H1 (cell line): ENCODE results near the gene IDH3A. TPM values are rescaled to one million over a fixed set of nuclear protein-coding genes. Genes with fewer than 3 reads are reported as not detected.

ENCODE experiments used
- CTCF ChIA-PET: fragments of 300-600 bp; sonication (Branson Sonifier 250); formaldehyde crosslinking; loops from one replicate; lab custom pipeline; 2021; ENCODE audit not compliant: partially characterized antibody; lab: Charles Lee
- POLR2A ChIA-PET: fragments of 300-600 bp; sonication (Branson Sonifier 250); formaldehyde crosslinking; loops from one replicate; lab custom pipeline; 2021; ENCODE audit warnings: inconsistent platforms; ENCODE audit not compliant: partially characterized antibody; lab: Charles Lee
- DNase-seq, 2 experiments: peaks; one replicate each; pipeline versions ENCODE4 v3.0.0 to v3.0.0-alpha.2; 2010 to 2022; ENCODE audit warnings: low spot score in 2 of 2, low read depth in 1 of 2, mixed read lengths in 1 of 2
- FAIRE-seq: peaks from 2 replicates; lab custom pipeline; 2011; peaks lifted over from hg19 to GRCh38; lab: Jason Lieb, UNC
- H2AFZ ChIP-seq: 2 replicates; pipeline ENCODE4 v1.8.1; 2012; ENCODE audit warnings: low read length, inconsistent platforms
- H2AK5ac ChIP-seq: 2 replicates; pipeline ENCODE4 v1.6.1; 2013; ENCODE audit warnings: low read depth, low read length
- H2BK120ac ChIP-seq: replicated peaks from 2 replicates; pipeline ENCODE3; 2013; ENCODE audit warnings: low read depth, low read length, inconsistent platforms
- H2BK12ac ChIP-seq: 2 replicates; pipeline ENCODE4 v1.6.1; 2013; ENCODE audit warnings: low read depth, low read length
- H2BK15ac ChIP-seq: 2 replicates; pipeline ENCODE4 v1.6.1; 2013; ENCODE audit warnings: low read length
- H2BK20ac ChIP-seq: 2 replicates; pipeline ENCODE4 v1.6.1; 2013; ENCODE audit warnings: low read length
- H2BK5ac ChIP-seq: 2 replicates; pipeline ENCODE4 v1.6.1; 2013; ENCODE audit warnings: low read depth, low read length
- H3K14ac ChIP-seq: 2 replicates; pipeline ENCODE4 v1.6.1; 2013; ENCODE audit warnings: inconsistent platforms; ENCODE audit not compliant: insufficient read length
- H3K18ac ChIP-seq: 2 replicates; pipeline ENCODE4 v1.6.1; 2013; ENCODE audit warnings: low read length; ENCODE audit errors: extremely low read depth
- H3K23ac ChIP-seq: 2 replicates; pipeline ENCODE4 v1.6.1; 2013; ENCODE audit warnings: inconsistent platforms; ENCODE audit not compliant: insufficient read length
- H3K23me2 ChIP-seq: 2 replicates; pipeline ENCODE4 v1.6.1; 2013; ENCODE audit warnings: low read depth, low read length
- H3K27ac ChIP-seq: 2 replicates; pipeline ENCODE4 v1.6.1; 2011; ENCODE audit warnings: low read depth, low read length, inconsistent platforms
- H3K27me3 ChIP-seq, 4 experiments: replicated peaks in 1 of 4; 1 replicate in 1 of 4; 2 replicates in 3 of 4; pipeline versions ENCODE4 v1.6.1 to v1.8.1; 2011 to 2013; ENCODE audit warnings: low read length in 3 of 4, mild to moderate bottlenecking in 3 of 4, inconsistent platforms in 2 of 4, mixed read lengths in 2 of 4, moderate library complexity in 1 of 4; ENCODE audit not compliant: control insufficient read depth in 3 of 4, insufficient read depth in 3 of 4; ENCODE audit errors: extremely low read depth in 1 of 4
- H3K36me3 ChIP-seq, 4 experiments: 2 replicates each; pipeline versions ENCODE4 v1.6.1 to v1.8.1; 2011 to 2013; ENCODE audit warnings: mild to moderate bottlenecking in 4 of 4, low read length in 3 of 4, moderate library complexity in 2 of 4, control low read depth in 1 of 4, inconsistent platforms in 1 of 4; ENCODE audit not compliant: insufficient read depth in 4 of 4, control insufficient read depth in 2 of 4
- H3K4ac ChIP-seq: replicated peaks from 2 replicates; pipeline ENCODE3; 2013; ENCODE audit warnings: low read length, low read depth, mixed read lengths, inconsistent platforms; ENCODE audit not compliant: insufficient read length
- H3K4me1 ChIP-seq, 4 experiments: replicated peaks in 1 of 4; 1 replicate in 1 of 4; 2 replicates in 3 of 4; pipeline versions ENCODE4 v1.6.1 to v1.8.1; 2011 to 2013; ENCODE audit warnings: low read length in 3 of 4, inconsistent platforms in 2 of 4, mixed read lengths in 1 of 4; ENCODE audit not compliant: insufficient read depth in 4 of 4, control insufficient read depth in 3 of 4
- H3K4me2 ChIP-seq, 2 experiments: 2 replicates each; pipeline versions ENCODE4 v1.6.1 to v1.8.1; 2011 to 2013; ENCODE audit warnings: low read depth in 2 of 2, low read length in 2 of 2, control low read depth in 1 of 2, inconsistent platforms in 1 of 2, mild to moderate bottlenecking in 1 of 2; ENCODE audit not compliant: insufficient read depth in 1 of 2
- H3K4me3 ChIP-seq, 4 experiments: fragments of 200-600, 300-600 bp in 1 of 4; sonication (generic), shearing (Covaris generic), sonication (Bioruptor Twin) in 1 of 4; 2 replicates each; pipeline versions ENCODE4 v1.5.1 to v1.8.1; 2011 to 2016; ENCODE audit warnings: low read length in 4 of 4, low read depth in 3 of 4, control low read depth in 2 of 4, inconsistent platforms in 2 of 4, mild to moderate bottlenecking in 2 of 4, mixed read lengths in 1 of 4, moderate library complexity in 1 of 4; ENCODE audit not compliant: insufficient read depth in 2 of 4; ENCODE audit errors: extremely low read depth in 1 of 4
- H3K56ac ChIP-seq: replicated peaks from 2 replicates; pipeline ENCODE3; 2013; ENCODE audit warnings: low read depth, mild to moderate bottlenecking, mixed read lengths, low read length, inconsistent platforms; ENCODE audit not compliant: insufficient read length
- H3K79me1 ChIP-seq: 2 replicates; pipeline ENCODE4 v1.6.1; 2013; ENCODE audit warnings: low read depth, low read length, control low read depth
- H3K79me2 ChIP-seq, 2 experiments: 2 replicates each; pipeline versions ENCODE4 v1.6.1 to v1.8.1; 2012 to 2013; ENCODE audit warnings: low read length in 2 of 2, mild to moderate bottlenecking in 2 of 2, inconsistent platforms in 1 of 2; ENCODE audit not compliant: insufficient read depth in 2 of 2, control insufficient read depth in 1 of 2
- H3K9ac ChIP-seq, 4 experiments: replicated peaks in 1 of 4; 1 replicate in 1 of 4; 2 replicates in 3 of 4; pipeline versions ENCODE4 v1.6.1 to v1.8.1; 2011 to 2013; ENCODE audit warnings: low read depth in 3 of 4, low read length in 3 of 4, control low read depth in 2 of 4, mild to moderate bottlenecking in 2 of 4, moderate library complexity in 2 of 4, inconsistent platforms in 1 of 4; ENCODE audit errors: extremely low read depth in 1 of 4
- H3K9me3 ChIP-seq, 2 experiments: 2 replicates each; pipeline versions ENCODE4 v1.6.1 to v1.8.1; 2012 to 2013; ENCODE audit warnings: mild to moderate bottlenecking in 2 of 2, moderate library complexity in 2 of 2, control low read depth in 1 of 2, inconsistent platforms in 1 of 2, low read depth in 1 of 2, low read length in 1 of 2, mixed read lengths in 1 of 2; ENCODE audit not compliant: insufficient read depth in 2 of 2
- H4K20me1 ChIP-seq, 2 experiments: replicated peaks in 1 of 2; 2 replicates each; pipeline versions ENCODE3 to v1.8.1; 2011 to 2013; ENCODE audit warnings: inconsistent platforms in 2 of 2, low read length in 2 of 2, mild to moderate bottlenecking in 1 of 2; ENCODE audit not compliant: insufficient read depth in 2 of 2, control insufficient read depth in 1 of 2
- H4K5ac ChIP-seq: 2 replicates; pipeline ENCODE4 v1.6.1; 2013; ENCODE audit warnings: low read length, low read depth, mixed read lengths, inconsistent platforms; ENCODE audit not compliant: insufficient read length
- H4K8ac ChIP-seq: 2 replicates; pipeline ENCODE4 v1.8.0; 2013; ENCODE audit warnings: mild to moderate bottlenecking, moderate library complexity, low read length, inconsistent platforms; ENCODE audit not compliant: insufficient read depth; ENCODE audit errors: extremely low read depth
- H4K91ac ChIP-seq: replicated peaks from 2 replicates; pipeline ENCODE3; 2013; ENCODE audit warnings: low read length, mixed read lengths, inconsistent platforms; ENCODE audit not compliant: insufficient read length
- ATF3 ChIP-seq: IDR thresholded peaks from 2 replicates; pipeline ENCODE4 v1.6.1; 2011; ENCODE audit warnings: low read depth, mild to moderate bottlenecking, low read length; ENCODE audit not compliant: insufficient read depth
- CEBPB ChIP-seq: IDR thresholded peaks from 2 replicates; pipeline ENCODE4 v1.6.1; 2012; ENCODE audit warnings: low read depth, low read length
- CHD1 ChIP-seq: IDR thresholded peaks from 2 replicates; pipeline ENCODE4 v1.6.1; 2012; ENCODE audit warnings: low read depth, low read length, improper control_type of control experiment
- E2F6 ChIP-seq: IDR thresholded peaks from 2 replicates; pipeline ENCODE4 v1.6.1; 2012; ENCODE audit warnings: inconsistent platforms
- EZH2 ChIP-seq: fragments of 200-600 bp; sonication (generic); IDR thresholded peaks from 2 replicates; pipeline ENCODE4 v1.7.1; 2012; ENCODE audit warnings: low read depth, mild to moderate bottlenecking, moderate library complexity, low read length, inconsistent platforms; ENCODE audit not compliant: severe bottlenecking
- FOSL1 ChIP-seq: IDR thresholded peaks from 2 replicates; pipeline ENCODE4 v1.6.1; 2011; ENCODE audit warnings: mild to moderate bottlenecking, low read depth, low read length, moderate library complexity; ENCODE audit not compliant: insufficient read depth
- GABPA ChIP-seq: IDR thresholded peaks from 2 replicates; pipeline ENCODE4 v1.6.1; 2011; ENCODE audit warnings: mild to moderate bottlenecking, low read length, moderate library complexity, borderline replicate concordance; ENCODE audit not compliant: insufficient read depth
- KDM5A ChIP-seq: fragments of 200-600 bp; IDR thresholded peaks from 2 replicates; pipeline ENCODE4 v1.7.1; 2012; ENCODE audit warnings: mild to moderate bottlenecking, low read length, inconsistent platforms, mixed read lengths
- NANOG ChIP-seq: IDR thresholded peaks from 2 replicates; pipeline ENCODE4 v1.6.1; 2011; ENCODE audit warnings: low read length, low read depth, mild to moderate bottlenecking, inconsistent platforms; ENCODE audit not compliant: insufficient read depth, poor library complexity, severe bottlenecking
- PHF8 ChIP-seq: fragments of 200-600 bp; sonication (generic); conservative IDR thresholded peaks from 2 replicates; pipeline ENCODE4 v1.7.1; 2012; ENCODE audit warnings: low read depth, mild to moderate bottlenecking, inconsistent platforms, low read length, moderate library complexity
- POLR2AphosphoS5 ChIP-seq: IDR thresholded peaks from 2 replicates; pipeline ENCODE4 v1.6.1; 2011; ENCODE audit warnings: low read depth, low read length
- RXRA ChIP-seq: IDR thresholded peaks from 2 replicates; pipeline ENCODE4 v1.6.1; 2011; ENCODE audit warnings: low read depth, mild to moderate bottlenecking, low read length, moderate library complexity; ENCODE audit not compliant: insufficient read depth
- WGBS, 2 experiments: shearing (Covaris generic) in 1 of 2; methylation state at CpG; one replicate each; pipeline versions ENCODE4 v1.1.6 to v1.1.7; 2013 to 2015; ENCODE audit warnings: low lambda C conversion rate in 2 of 2, mixed read lengths in 2 of 2, inconsistent platforms in 1 of 2, low coverage in 1 of 2, missing lambda C conversion rate in 1 of 2; ENCODE audit not compliant: insufficient replicate concordance in 2 of 2, insufficient coverage in 1 of 2, insufficient read length in 1 of 2; ENCODE audit errors: extremely low coverage in 1 of 2, missing lambda C conversion rate in 1 of 2; 5-methylcytosine and 5-hydroxymethylcytosine counted together
- polyA plus RNA-seq, 7 experiments: library from polyadenylated mRNA; depleted of rRNA in 3 of 7; stranded (reverse) in 5 of 7; unstranded in 2 of 7; fragments of >200 nt in 5 of 7; fragments of 200-250 nt in 2 of 7; gene quantifications; 1 replicate in 5 of 7; 2 replicates in 1 of 7; 4 replicates in 1 of 7; pipeline versions ENCODE4 v1.2.1 to v1.2.3, GENCODE V29; 2011 to 2013; ENCODE audit warnings: missing spikeins in 2 of 7, mixed read lengths in 2 of 7
- total RNA-seq: library from RNA; stranded (reverse); fragmentation: NEBNext Ultra II Directional; extraction: Animal tissue kit (Norgen Biotek cat#: 25700); gene quantifications from 2 replicates; pipeline ENCODE4 v1.2.1, GENCODE V29; 2021

IDH3A gene
- total and polyA plus RNA-seq, 2 of the 8 experiments (the other 6 are each of a cell fraction or from before 2014, with no cell fraction given): 23.4 to 36.8 TPM

GRCh38 chr15:78179286-78179840 lies 30.2 kb downstream of the IDH3A start:
- Histone ChIP-seq H3K23me2 (no peaks in the 10 kb centered on the region; the same call in 1 of the 2 replicates), H2BK5ac (no peak overlapping the region), H3K36me3 (no peaks in the 10 kb centered on the region), H3K27me3 (no peaks in the 10 kb centered on the region), H2BK20ac (no peak overlapping the region), H3K4me1 (no peaks in the 10 kb centered on the region), H2AFZ (no peak overlapping the region), H3K4me3 (no peak overlapping the region), H3K9me3 (no peaks in the 10 kb centered on the region), H3K18ac (no peak overlapping the region), H2BK15ac (no peak overlapping the region), H4K5ac (no peak overlapping the region), H4K8ac (0 out of 2 replicates have a peak overlapping the region, but pooled peaks have one; percentile 46), H2AK5ac (no peak overlapping the region), H3K4me2 (no peak overlapping the region), H3K4ac (no peak overlapping the region), H2BK120ac (no peak overlapping the region), H3K79me1 (no peaks in the 10 kb centered on the region), H3K23ac (no peak overlapping the region), H2BK12ac (no peak overlapping the region), H3K56ac (no peak overlapping the region), H3K79me2 (no peaks in the 10 kb centered on the region), H4K91ac (no peak overlapping the region), H3K14ac (no peak overlapping the region), H3K9ac (no peak overlapping the region), H3K27ac (no peak overlapping the region), H4K20me1 (peaks cover 0 to 2% of the 10 kb centered on the region in 2 experiments)
- DNase-seq (no peak), FAIRE-seq (no peak)
- ChIA-PET CTCF (interaction anchor here (0.6 to 19.5 kb wide), 14 partner anchors 12 to 270 kb away, joined by 3 to 285 read pairs (median 7); partner anchors contain the start of gene ACSBG1), POLR2A (no interaction called here)
- WGBS, 2 experiments: 90% methylated on average over 12 of the region's 12 CpGs; no CpG with 5 or more reads in 1 of the 2 experiments
- no peak for TF ChIP-seq CEBPB
- no peak for TF ChIP-seq PHF8
- no peak for TF ChIP-seq KDM5A
- TF ChIP-seq POLR2AphosphoS5: no peak
- TF ChIP-seq RXRA: no peak
- no peak for TF ChIP-seq FOSL1
- TF ChIP-seq E2F6: no peak
- TF ChIP-seq GABPA: no peak
- no peak for TF ChIP-seq EZH2
- TF ChIP-seq ATF3: no peak
- TF ChIP-seq NANOG: no peak
- no peak for TF ChIP-seq CHD1
